ENCODE data around the gene ADD3. TPM values are rescaled to one million over a fixed set of nuclear protein-coding genes. Genes with fewer than 3 reads are reported as not detected.

Gene ADD3
- total RNA-seq, 1 experiment from 2014 or later: 86.7 TPM

DNA sequence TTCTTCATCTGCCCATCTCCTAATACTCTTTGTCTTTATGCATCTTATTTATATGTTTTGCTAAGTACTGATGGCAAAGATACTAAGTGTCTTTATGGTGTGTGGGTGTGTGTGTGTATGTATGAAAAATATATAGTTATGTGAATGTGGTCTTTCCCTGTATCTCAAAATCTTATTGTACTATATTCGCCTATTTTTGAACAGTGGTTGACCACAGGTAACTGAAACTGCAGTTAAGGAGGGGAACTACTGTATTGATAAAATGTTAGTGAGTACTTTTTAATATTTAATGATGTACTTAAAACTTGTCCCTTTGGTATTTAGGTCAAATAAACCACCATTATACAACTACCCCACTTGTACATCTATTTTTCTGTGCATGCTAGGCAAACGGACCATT, 85.9 kb downstream of the ADD3 start:
- Mint-ChIP-seq H3K4me3 (no peak overlapping the region), H3K4me1 (peaks cover 3% of the 10 kb centered on the region; the same call in 1 of the 2 replicates), H3K27ac (no peak overlapping the region), H3K9me3 (no peaks in the 10 kb centered on the region), H3K36me3 (no peaks in the 10 kb centered on the region), H3K27me3 (ENCODE audit: low read depth) (no peaks in the 10 kb centered on the region)
- CTCF ChIA-PET: no interaction called here
- DNase-seq (ENCODE audit: low spot score) (no peak), ATAC-seq (no peak)
- POLR2A ChIA-PET: no interaction called here
- no peak for TF ChIP-seq JUN (CRISPR knock-in tag; IDR thresholded peaks at IDR 0.05)
- TF ChIP-seq, protein P1, sequence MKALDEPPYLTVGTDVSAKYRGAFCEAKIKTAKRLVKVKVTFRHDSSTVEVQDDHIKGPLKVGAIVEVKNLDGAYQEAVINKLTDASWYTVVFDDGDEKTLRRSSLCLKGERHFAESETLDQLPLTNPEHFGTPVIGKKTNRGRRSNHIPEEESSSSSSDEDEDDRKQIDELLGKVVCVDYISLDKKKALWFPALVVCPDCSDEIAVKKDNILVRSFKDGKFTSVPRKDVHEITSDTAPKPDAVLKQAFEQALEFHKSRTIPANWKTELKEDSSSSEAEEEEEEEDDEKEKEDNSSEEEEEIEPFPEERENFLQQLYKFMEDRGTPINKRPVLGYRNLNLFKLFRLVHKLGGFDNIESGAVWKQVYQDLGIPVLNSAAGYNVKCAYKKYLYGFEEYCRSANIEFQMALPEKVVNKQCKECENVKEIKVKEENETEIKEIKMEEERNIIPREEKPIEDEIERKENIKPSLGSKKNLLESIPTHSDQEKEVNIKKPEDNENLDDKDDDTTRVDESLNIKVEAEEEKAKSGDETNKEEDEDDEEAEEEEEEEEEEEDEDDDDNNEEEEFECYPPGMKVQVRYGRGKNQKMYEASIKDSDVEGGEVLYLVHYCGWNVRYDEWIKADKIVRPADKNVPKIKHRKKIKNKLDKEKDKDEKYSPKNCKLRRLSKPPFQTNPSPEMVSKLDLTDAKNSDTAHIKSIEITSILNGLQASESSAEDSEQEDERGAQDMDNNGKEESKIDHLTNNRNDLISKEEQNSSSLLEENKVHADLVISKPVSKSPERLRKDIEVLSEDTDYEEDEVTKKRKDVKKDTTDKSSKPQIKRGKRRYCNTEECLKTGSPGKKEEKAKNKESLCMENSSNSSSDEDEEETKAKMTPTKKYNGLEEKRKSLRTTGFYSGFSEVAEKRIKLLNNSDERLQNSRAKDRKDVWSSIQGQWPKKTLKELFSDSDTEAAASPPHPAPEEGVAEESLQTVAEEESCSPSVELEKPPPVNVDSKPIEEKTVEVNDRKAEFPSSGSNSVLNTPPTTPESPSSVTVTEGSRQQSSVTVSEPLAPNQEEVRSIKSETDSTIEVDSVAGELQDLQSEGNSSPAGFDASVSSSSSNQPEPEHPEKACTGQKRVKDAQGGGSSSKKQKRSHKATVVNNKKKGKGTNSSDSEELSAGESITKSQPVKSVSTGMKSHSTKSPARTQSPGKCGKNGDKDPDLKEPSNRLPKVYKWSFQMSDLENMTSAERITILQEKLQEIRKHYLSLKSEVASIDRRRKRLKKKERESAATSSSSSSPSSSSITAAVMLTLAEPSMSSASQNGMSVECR (CRISPR knock-in tag; IDR thresholded peaks at IDR 0.05; ENCODE audit: borderline replicate concordance): no peak
- no peak for TF ChIP-seq ZNF416 (CRISPR knock-in tag; IDR thresholded peaks at IDR 0.05)
- TF ChIP-seq, protein P2, sequence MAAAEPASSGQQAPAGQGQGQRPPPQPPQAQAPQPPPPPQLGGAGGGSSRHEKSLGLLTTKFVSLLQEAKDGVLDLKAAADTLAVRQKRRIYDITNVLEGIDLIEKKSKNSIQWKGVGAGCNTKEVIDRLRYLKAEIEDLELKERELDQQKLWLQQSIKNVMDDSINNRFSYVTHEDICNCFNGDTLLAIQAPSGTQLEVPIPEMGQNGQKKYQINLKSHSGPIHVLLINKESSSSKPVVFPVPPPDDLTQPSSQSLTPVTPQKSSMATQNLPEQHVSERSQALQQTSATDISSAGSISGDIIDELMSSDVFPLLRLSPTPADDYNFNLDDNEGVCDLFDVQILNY (CRISPR knock-in tag; IDR thresholded peaks at IDR 0.05): no peak
- no peak for TF ChIP-seq FOXJ3 (CRISPR knock-in tag; IDR thresholded peaks at IDR 0.05; ENCODE audit: borderline replicate concordance)
- no peak for TF ChIP-seq NFATC4 (CRISPR knock-in tag; IDR thresholded peaks at IDR 0.05)

DNA sequence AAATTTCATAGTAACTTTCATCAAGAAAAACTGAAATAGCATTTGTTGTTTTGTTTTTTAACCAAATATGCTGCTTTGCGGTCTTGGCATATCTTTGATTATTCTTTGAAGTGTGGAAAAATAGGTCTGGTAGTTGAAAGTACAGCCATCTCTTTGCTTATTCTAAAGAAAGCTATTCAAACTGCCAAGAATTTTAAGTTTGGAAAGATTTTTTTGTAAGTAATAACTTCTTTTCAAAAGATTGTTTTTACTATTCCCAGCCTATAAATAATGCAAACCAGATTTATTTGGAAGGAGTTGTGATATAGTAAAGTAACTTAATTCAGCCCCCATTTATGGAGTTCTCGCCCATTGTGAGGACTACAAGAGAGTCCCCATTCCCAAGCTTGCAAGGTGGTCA, 87.0 kb downstream of the ADD3 start:
- DNase-seq (ENCODE audit: low spot score) (no peak), ATAC-seq (no peak)
- H3K27me3 Mint-ChIP-seq (ENCODE audit: low read depth): no peaks in the 10 kb centered on the region
- no peak overlapping the region for H3K27ac Mint-ChIP-seq
- H3K36me3 Mint-ChIP-seq: no peaks in the 10 kb centered on the region
- ChIA-PET POLR2A (no interaction called here), CTCF (no interaction called here)
- TF ChIP-seq, protein P3, sequence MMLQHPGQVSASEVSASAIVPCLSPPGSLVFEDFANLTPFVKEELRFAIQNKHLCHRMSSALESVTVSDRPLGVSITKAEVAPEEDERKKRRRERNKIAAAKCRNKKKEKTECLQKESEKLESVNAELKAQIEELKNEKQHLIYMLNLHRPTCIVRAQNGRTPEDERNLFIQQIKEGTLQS (CRISPR knock-in tag; conservative IDR thresholded peaks at IDR 0.05): no peak
- TF ChIP-seq TEAD1 (CRISPR knock-in tag; IDR thresholded peaks at IDR 0.05): no peak
- H3K4me3 Mint-ChIP-seq: no peak overlapping the region
- H3K9me3 Mint-ChIP-seq: no peaks in the 10 kb centered on the region
- H3K4me1 Mint-ChIP-seq: peaks cover 2% of the 10 kb centered on the region; the same call in 1 of the 2 replicates

DNA sequence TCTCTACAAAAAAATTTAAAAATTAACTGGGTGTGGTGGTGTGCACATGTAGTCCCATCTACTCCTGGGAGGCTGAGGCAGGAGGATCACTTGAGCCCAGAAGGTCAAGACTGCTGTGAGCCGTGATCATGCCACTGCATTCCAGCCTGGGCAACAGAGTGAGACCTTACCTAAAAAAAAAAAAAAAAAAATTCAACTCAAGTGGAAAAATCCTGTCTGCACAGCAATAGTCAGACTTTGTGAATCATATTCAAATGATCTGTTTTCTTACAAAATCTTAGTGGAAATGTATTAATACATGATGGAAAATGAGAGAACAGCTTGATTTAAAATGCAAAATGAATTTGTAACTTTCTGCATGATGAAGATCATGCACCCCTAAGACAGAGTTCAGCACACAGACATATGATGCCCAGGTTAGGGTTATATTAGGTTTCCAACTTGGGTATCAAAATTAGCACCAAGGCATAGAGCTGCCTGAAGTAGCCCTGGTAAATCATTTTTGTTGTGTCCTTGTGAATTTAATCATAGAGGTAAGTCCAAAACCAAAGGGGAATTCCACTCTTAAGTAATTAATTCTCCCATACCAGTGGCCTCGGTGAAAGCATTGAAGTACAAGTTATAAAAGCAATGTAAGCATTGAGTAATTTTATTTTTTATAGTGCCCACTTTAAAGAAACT, 93.8 kb downstream of the ADD3 start:
- peaks cover 5% of the 10 kb centered on the region for H3K36me3 Mint-ChIP-seq
- CTCF ChIA-PET: no interaction called here
- no peak overlapping the region for H3K27ac Mint-ChIP-seq
- TF ChIP-seq, protein P4, sequence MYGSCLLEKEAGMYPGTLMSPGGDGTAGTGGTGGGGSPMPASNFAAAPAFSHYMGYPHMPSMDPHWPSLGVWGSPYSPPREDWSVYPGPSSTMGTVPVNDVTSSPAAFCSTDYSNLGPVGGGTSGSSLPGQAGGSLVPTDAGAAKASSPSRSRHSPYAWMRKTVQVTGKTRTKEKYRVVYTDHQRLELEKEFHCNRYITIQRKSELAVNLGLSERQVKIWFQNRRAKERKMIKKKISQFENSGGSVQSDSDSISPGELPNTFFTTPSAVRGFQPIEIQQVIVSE (CRISPR knock-in tag; IDR thresholded peaks at IDR 0.05; ENCODE audit: borderline replicate concordance): no peak
- TF ChIP-seq SOX15 (CRISPR knock-in tag; IDR thresholded peaks at IDR 0.05): no peak
- no peak for TF ChIP-seq RELA (CRISPR knock-in tag; IDR thresholded peaks at IDR 0.05; ENCODE audit: borderline replicate concordance)
- TF ChIP-seq TEAD1 (CRISPR knock-in tag; IDR thresholded peaks at IDR 0.05): no peak
- TF ChIP-seq, protein P5, sequence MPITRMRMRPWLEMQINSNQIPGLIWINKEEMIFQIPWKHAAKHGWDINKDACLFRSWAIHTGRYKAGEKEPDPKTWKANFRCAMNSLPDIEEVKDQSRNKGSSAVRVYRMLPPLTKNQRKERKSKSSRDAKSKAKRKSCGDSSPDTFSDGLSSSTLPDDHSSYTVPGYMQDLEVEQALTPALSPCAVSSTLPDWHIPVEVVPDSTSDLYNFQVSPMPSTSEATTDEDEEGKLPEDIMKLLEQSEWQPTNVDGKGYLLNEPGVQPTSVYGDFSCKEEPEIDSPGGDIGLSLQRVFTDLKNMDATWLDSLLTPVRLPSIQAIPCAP (CRISPR knock-in tag; IDR thresholded peaks at IDR 0.05): no peak
- TF ChIP-seq TEAD4 (CRISPR knock-in tag; IDR thresholded peaks at IDR 0.05): no peak
- TF ChIP-seq NR2C2 (CRISPR knock-in tag; IDR thresholded peaks at IDR 0.05): no peak
- TF ChIP-seq MXD4 (CRISPR knock-in tag; IDR thresholded peaks at IDR 0.05; ENCODE audit: borderline replicate concordance): no peak
- H3K27me3 Mint-ChIP-seq (ENCODE audit: low read depth): no peaks in the 10 kb centered on the region
- no peak overlapping the region for H3K4me3 Mint-ChIP-seq
- POLR2A ChIA-PET: no interaction called here
- no peaks in the 10 kb centered on the region for H3K4me1 Mint-ChIP-seq
- no peak for ATAC-seq
- no peaks in the 10 kb centered on the region for H3K9me3 Mint-ChIP-seq
- no peak for DNase-seq (ENCODE audit: low spot score)

Measured in WTC11 (cell line).